KOPT-K1 (cell line): Measurements from ENCODE around the gene CETP.

Experiments used
- H3K27ac ChIP-seq: fragments of 200-600 bp; sonication (generic); 2 replicates; pipeline ENCODE4 v1.5.1; 2016; ENCODE audit warnings: antibody characterized with exemption, mild to moderate bottlenecking, low read depth, low read length; ENCODE audit not compliant: poor library complexity, severe bottlenecking
- H3K36me3 ChIP-seq: fragments of 200-600 bp; sonication (generic); 2 replicates; pipeline ENCODE4 v1.5.1; 2017; ENCODE audit warnings: antibody characterized with exemption, mild to moderate bottlenecking, low read length, moderate library complexity; ENCODE audit not compliant: insufficient read depth
- H3K9me3 ChIP-seq: fragments of 200-600 bp; sonication (generic); 2 replicates; pipeline ENCODE4 v1.5.1; 2017; ENCODE audit warnings: antibody characterized with exemption, low read length, mild to moderate bottlenecking; ENCODE audit not compliant: insufficient read depth, poor library complexity, severe bottlenecking

The CETP gene

GRCh38 chr16:57019746-57020145 lies 58.0 kb downstream of the CETP start:
- H3K27ac ChIP-seq, result no peak overlapping the region

GRCh38 chr16:57020651-57021050 lies 58.9 kb downstream of the CETP start:
- Histone ChIP-seq H3K9me3 (no peaks in the 10 kb centered on the region), H3K36me3 (peaks cover 43% of the 10 kb centered on the region)

More at GRCh38 chr16:57019746-57020145, 58.0 kb downstream of the CETP start:
- H3K36me3 ChIP-seq, result peaks cover 40% of the 10 kb centered on the region
- no peaks in the 10 kb centered on the region for H3K9me3 ChIP-seq

GRCh38 chr16:57021757-57022156 lies 60.0 kb downstream of the CETP start:
- Histone ChIP-seq H3K27ac (no peak overlapping the region), H3K9me3 (no peaks in the 10 kb centered on the region), H3K36me3 (peaks cover 52% of the 10 kb centered on the region)

More at GRCh38 chr16:57020651-57021050, 58.9 kb downstream of the CETP start:
- no peak overlapping the region for H3K27ac ChIP-seq

DNA sequence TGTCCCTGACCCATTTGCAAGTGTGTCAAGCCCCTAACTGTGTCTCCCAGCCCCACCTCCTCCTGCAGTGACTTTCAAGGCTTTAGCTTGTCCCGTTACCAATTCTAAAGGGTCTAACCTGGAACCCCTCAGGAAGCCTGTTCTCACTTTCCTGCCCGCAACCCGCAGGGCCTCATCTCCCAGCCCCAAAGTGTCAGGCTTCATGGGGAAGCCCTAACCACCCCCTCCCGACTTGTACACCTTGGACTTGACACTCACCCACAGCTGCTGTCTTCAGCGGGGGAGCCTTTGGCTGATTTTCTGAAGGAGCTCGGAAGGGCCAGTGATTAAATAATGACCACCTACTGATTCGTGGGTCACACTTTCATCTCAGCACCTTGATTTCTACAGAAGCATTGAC lies 60.7 kb downstream of the CETP start:
- Histone ChIP-seq H3K9me3 (no peaks in the 10 kb centered on the region), H3K36me3 (peaks cover 52% of the 10 kb centered on the region), H3K27ac (no peak overlapping the region)

GRCh38 chr16:57023541-57024249 lies 61.9 kb downstream of the CETP start:
- Histone ChIP-seq H3K27ac (peak overlapping the region; percentile 8), H3K9me3 (no peaks in the 10 kb centered on the region), H3K36me3 (peaks cover 44% of the 10 kb centered on the region)

- Histone ChIP-seq H3K36me3 (peaks cover 37% of the 10 kb centered on the region), H3K27ac (no peak overlapping the region), H3K9me3 (no peaks in the 10 kb centered on the region)
Measured at GRCh38 chr16:57024894-57025680, 63.3 kb downstream of the CETP start.

- Histone ChIP-seq H3K9me3 (no peaks in the 10 kb centered on the region), H3K36me3 (peaks cover 29% of the 10 kb centered on the region), H3K27ac (no peak overlapping the region)
Measured at GRCh38 chr16:57025941-57026777, 64.4 kb downstream of the CETP start.

- Histone ChIP-seq H3K9me3 (no peaks in the 10 kb centered on the region), H3K36me3 (peaks cover 23% of the 10 kb centered on the region; the same call in 1 of the 2 replicates), H3K27ac (no peak overlapping the region)
Measured at GRCh38 chr16:57026778-57027062, 65.0 kb downstream of the CETP start.

DNA sequence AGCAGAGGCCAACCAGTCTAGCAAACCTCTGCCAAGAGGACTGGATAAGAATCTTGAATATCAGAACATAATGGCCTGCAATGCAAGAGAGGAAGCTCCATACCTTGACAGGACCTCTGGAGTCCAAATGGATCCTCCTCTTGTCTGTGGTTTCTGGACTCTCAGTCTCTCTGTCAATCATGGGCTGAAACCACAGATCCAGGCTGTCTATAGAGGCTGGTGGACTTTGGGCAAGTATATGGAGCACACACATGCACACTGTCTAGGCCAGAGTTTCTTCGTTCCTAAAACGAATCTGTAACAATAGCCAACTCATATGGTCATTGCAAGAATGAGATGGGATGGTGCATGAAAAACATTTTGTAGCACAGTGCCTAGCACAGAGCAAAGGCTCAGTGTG lies 65.3 kb downstream of the CETP start:
- Histone ChIP-seq H3K36me3 (peaks cover 20% of the 10 kb centered on the region; the same call in 1 of the 2 replicates), H3K9me3 (no peaks in the 10 kb centered on the region), H3K27ac (no peak overlapping the region)

GRCh38 chr16:57028086-57028485 lies 66.3 kb downstream of the CETP start:
- H3K27ac ChIP-seq, result no peak overlapping the region

GRCh38 chr16:57029161-57030160 lies 67.7 kb downstream of the CETP start:
- H3K9me3 ChIP-seq, result no peaks in the 10 kb centered on the region
- no peak overlapping the region for H3K27ac ChIP-seq
- H3K36me3 ChIP-seq, result peaks cover 12% of the 10 kb centered on the region; the same call in 1 of the 2 replicates

More at GRCh38 chr16:57028086-57028485, 66.3 kb downstream of the CETP start:
- Histone ChIP-seq H3K9me3 (no peaks in the 10 kb centered on the region), H3K36me3 (peaks cover 12% of the 10 kb centered on the region; the same call in 1 of the 2 replicates)

GRCh38 chr16:57030346-57030902 lies 68.7 kb downstream of the CETP start:
- no peaks in the 10 kb centered on the region for H3K9me3 ChIP-seq
- no peak overlapping the region for H3K27ac ChIP-seq
- H3K36me3 ChIP-seq, result peaks cover 18% of the 10 kb centered on the region; the same call in 1 of the 2 replicates

DNA sequence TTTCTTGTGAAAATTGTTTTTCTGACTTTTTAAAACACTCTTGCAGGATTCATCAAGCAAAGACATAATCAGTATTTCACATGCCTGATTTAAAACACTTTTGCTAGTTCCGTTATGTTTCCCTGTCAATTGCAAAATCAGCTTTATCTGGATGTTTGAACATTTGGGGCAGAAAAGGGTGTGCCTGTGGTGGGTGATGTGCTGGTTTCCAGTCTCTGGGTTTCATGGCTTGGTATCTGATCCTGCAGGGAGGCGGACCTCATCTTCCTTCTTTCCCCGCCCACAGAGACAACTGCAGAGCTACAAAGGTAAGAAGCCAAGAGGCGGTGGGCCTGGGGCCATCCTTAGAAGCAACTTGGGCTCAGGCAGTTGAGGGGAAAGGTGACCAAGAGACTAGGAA lies 69.4 kb downstream of the CETP start:
- Histone ChIP-seq H3K36me3 (peaks cover 10% of the 10 kb centered on the region; the same call in 1 of the 2 replicates), H3K9me3 (no peaks in the 10 kb centered on the region), H3K27ac (no peak overlapping the region)

DNA sequence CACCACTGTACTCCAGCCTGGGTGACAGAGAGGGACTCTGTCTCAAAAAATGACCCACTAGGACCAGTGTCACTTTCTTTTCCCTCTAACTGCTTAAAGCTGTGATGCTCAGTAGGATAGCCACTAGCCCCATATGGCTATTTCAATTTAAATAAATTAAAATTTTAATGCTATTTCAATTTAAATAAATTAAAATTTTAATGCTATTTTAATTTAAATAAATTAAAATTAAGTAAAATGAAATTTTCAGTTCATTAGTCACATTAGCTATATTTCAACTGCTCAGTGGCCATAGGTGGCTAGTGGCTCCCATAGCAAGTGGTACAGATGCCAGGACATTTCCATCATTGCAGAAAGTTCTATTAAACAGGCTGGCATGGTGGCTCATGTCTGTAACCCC lies 70.6 kb downstream of the CETP start:
- H3K9me3 ChIP-seq, result no peaks in the 10 kb centered on the region
- no peak overlapping the region for H3K27ac ChIP-seq
- H3K36me3 ChIP-seq, result peaks cover 6% of the 10 kb centered on the region; the same call in 1 of the 2 replicates
